ENCODE measurements around the gene BSND.

Gene BSND

DNA sequence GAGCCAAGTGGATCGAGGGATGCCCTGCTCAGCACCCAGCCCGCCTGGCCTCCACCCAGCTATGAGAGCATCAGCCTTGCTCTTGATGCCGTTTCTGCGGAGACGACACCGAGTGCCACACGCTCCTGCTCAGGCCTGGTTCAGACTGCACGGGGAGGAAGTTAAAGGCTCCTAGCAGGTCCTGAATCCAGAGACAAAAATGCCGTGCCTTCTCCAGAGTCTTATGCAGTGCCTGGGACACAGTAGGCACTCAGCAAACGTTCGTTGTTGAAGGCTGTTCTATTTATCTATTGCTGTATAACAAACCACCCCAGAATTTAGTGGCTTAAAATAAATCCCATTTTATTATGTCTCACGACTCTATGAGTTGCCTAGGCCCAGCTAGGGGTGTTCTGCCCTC is 6.8 kb upstream of the BSND start:
- 82 to 84% methylated on average over 12 of the region's 12 CpGs for WGBS, 2 experiments
- H3K4me3 ChIP-seq (ENCODE audit: insufficient read depth, low read depth, low read length): no peak overlapping the region
- H3K36me3 ChIP-seq (ENCODE audit: control insufficient read depth, insufficient read depth, low read length): no peaks in the 10 kb centered on the region
- no peak overlapping the region for H3K27ac ChIP-seq (ENCODE audit: insufficient read depth, low read depth, low read length, poor library complexity, severe bottlenecking)
- peaks cover 9% of the 10 kb centered on the region for H3K4me1 ChIP-seq (ENCODE audit: control insufficient read depth, insufficient read depth, low read length)
- H3K9me3 ChIP-seq (ENCODE audit: control insufficient read depth, low read length): no peaks in the 10 kb centered on the region
- peaks cover 14% of the 10 kb centered on the region for H3K27me3 ChIP-seq (ENCODE audit: control insufficient read depth, insufficient read depth, low read length, poor library complexity, severe bottlenecking)

DNA sequence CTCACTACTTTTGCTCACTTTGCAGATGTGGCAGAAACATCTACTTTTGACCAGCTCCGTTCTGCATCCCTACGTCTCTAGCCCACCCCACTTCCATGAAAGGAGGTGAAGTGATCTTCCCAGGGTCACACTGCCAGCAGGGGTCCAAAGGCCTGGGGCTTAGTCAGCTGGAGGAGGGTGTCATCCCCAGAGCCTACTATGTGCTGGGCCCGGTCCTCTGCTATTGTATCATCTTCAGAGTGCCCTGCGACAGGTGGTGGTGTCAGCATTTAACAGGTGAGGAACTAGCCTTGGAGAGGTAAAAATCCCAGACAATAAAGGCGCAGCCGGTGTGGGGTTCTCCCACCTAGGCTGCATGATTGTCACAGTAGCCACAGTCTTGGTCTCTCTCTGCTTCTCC is 5.6 kb upstream of the BSND start:
- Histone ChIP-seq H3K9me3 (ENCODE audit: control insufficient read depth, low read length) (no peaks in the 10 kb centered on the region), H3K27ac (ENCODE audit: insufficient read depth, low read depth, low read length, poor library complexity, severe bottlenecking) (no peak overlapping the region), H3K27me3 (ENCODE audit: control insufficient read depth, insufficient read depth, low read length, poor library complexity, severe bottlenecking) (peaks cover 26% of the 10 kb centered on the region), H3K4me3 (ENCODE audit: insufficient read depth, low read depth, low read length) (no peak overlapping the region), H3K4me1 (ENCODE audit: control insufficient read depth, insufficient read depth, low read length) (peaks cover 9% of the 10 kb centered on the region), H3K36me3 (ENCODE audit: control insufficient read depth, insufficient read depth, low read length) (no peaks in the 10 kb centered on the region)
- 92 to 93% methylated on average over 6 of the region's 6 CpGs for WGBS, 2 experiments

DNA sequence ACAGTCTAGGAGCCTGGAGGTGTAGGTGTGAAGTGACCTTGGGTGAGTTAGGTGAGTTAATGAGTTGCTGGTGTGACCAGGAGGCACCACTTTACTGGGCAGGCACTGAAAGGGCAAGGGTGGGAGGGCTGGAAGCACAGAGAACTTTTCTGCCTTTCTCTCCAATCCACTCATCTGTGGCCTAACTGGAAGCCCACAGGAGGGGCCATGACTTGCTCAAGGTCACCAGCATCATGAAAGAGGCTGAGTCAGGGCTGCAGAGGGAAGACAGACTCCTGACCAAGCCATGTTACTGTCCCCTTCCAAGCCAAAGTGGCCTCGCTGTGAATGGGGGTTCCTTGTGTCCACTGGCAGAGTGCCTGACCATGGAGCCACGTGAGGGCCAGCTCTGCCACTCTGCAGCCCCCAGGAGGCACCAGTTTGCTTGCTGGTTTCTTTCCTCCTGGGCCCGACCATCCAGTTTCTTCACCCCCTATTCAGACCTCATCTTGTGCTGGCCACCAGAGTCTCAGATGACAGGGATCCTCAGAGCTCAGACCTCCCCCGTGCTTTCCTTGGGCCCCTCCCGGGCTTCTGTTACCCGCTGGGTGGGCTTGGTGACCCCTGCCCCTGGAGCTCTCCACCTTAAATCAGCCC is 4.3 kb upstream of the BSND start:
- Histone ChIP-seq H3K27me3 (ENCODE audit: control insufficient read depth, insufficient read depth, low read length, poor library complexity, severe bottlenecking) (peaks cover 40% of the 10 kb centered on the region), H3K36me3 (ENCODE audit: control insufficient read depth, insufficient read depth, low read length) (no peaks in the 10 kb centered on the region), H3K9me3 (ENCODE audit: control insufficient read depth, low read length) (no peaks in the 10 kb centered on the region), H3K4me3 (ENCODE audit: insufficient read depth, low read depth, low read length) (no peak overlapping the region), H3K4me1 (ENCODE audit: control insufficient read depth, insufficient read depth, low read length) (peaks cover 9% of the 10 kb centered on the region), H3K27ac (ENCODE audit: insufficient read depth, low read depth, low read length, poor library complexity, severe bottlenecking) (no peak overlapping the region)
- 41 to 47% methylated on average over 6 of the region's 6 CpGs for WGBS, 2 experiments

DNA sequence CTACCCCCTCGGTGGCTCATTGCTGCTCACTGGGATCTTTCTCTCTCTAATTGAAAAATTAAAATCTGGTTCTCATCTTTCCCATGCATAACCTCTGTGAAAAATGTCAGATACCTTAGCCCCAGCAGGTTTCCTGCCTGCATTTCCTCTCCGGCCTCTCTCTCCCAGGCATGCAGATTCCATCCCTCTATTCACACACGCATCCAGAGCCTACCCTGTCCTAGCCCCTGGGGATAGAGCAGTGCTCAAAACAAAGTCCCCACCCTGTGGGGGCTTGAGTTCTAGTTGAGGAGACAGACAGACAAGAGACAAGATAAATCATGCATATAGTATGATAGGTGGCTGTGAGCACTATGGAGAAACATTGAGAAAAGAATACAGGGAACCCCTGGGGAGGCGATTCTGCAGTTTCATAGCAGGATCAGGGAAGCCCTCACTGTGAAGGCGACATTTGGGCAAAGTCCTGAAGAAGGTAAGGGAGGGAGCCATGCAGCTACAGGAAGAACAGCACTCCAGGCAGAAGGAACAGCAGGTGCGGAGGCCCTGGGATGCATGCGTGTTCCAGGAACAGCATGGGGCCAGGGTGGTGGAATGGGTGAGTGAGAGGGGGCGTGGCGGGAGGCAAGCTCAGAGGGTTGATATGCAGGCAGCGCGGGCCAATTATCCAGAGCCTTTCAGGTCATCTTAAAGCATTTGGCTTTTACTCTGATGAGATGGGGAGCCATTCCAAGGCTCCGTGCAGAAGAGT is 3.5 kb upstream of the BSND start:
- Histone ChIP-seq H3K36me3 (ENCODE audit: control insufficient read depth, insufficient read depth, low read length) (no peaks in the 10 kb centered on the region), H3K9me3 (ENCODE audit: control insufficient read depth, low read length) (no peaks in the 10 kb centered on the region), H3K4me3 (ENCODE audit: insufficient read depth, low read depth, low read length) (no peak overlapping the region), H3K27me3 (ENCODE audit: control insufficient read depth, insufficient read depth, low read length, poor library complexity, severe bottlenecking) (peaks cover 46% of the 10 kb centered on the region), H3K4me1 (ENCODE audit: control insufficient read depth, insufficient read depth, low read length) (peaks cover 9% of the 10 kb centered on the region), H3K27ac (ENCODE audit: insufficient read depth, low read depth, low read length, poor library complexity, severe bottlenecking) (no peak overlapping the region)
- 41 to 42% methylated on average over 12 of the region's 12 CpGs for WGBS, 2 experiments

DNA sequence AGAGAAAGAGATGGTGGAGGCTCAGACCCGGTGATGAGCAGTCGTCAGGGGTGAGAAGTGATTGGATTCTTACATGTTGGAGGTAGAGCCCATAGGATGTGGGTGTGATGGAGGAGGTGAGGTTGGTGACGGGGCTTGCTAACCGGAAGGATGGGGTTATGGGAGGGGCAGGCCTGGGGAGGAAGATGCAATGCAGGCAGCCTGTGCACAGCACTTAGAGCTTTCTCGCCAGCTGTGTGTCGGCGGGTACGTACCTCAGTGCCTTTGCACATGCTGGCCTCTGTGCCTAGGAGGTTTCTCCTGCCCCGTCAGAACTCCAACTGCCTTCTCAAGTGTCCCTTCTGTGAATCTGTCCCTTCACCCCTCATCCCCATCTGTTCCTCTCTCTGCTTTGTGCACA is 2.9 kb upstream of the BSND start:
- Histone ChIP-seq H3K27me3 (ENCODE audit: control insufficient read depth, insufficient read depth, low read length, poor library complexity, severe bottlenecking) (peaks cover 46% of the 10 kb centered on the region), H3K4me3 (ENCODE audit: insufficient read depth, low read depth, low read length) (no peak overlapping the region), H3K27ac (ENCODE audit: insufficient read depth, low read depth, low read length, poor library complexity, severe bottlenecking) (no peak overlapping the region), H3K4me1 (ENCODE audit: control insufficient read depth, insufficient read depth, low read length) (peaks cover 9% of the 10 kb centered on the region), H3K9me3 (ENCODE audit: control insufficient read depth, low read length) (no peaks in the 10 kb centered on the region), H3K36me3 (ENCODE audit: control insufficient read depth, insufficient read depth, low read length) (no peaks in the 10 kb centered on the region)
- WGBS, 2 experiments: 88 to 92% methylated on average over 9 of the region's 9 CpGs

DNA sequence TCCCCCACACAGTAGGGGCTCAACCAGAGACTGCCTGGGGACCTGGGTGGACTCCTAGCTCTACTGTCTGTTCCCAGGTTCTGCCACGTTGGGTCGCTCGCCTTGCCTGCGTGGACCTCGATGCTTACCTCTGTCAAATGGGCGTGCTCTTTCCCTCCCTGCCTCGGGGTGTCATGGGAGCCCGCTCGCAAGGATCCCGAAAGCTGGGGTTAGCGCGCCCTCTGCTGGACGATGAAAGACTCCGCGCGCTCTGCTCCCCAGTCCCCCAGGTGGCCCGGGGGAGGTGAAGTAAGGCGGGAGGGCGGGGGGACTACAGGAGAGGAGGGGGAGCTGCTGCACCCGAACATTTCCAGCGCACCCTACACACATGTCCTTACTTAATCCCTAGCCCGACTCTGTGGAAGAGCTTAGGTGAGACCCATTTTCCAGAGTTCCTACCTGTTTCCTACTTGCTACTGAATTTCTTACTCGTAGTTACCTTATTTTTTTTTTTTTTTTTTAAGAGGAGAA is 2.3 kb upstream of the BSND start:
- H3K27me3 ChIP-seq (ENCODE audit: control insufficient read depth, insufficient read depth, low read length, poor library complexity, severe bottlenecking): peaks cover 46% of the 10 kb centered on the region
- WGBS, 2 experiments: 3 to 4% methylated on average over 20 to 23 of the region's 23 CpGs

DNA sequence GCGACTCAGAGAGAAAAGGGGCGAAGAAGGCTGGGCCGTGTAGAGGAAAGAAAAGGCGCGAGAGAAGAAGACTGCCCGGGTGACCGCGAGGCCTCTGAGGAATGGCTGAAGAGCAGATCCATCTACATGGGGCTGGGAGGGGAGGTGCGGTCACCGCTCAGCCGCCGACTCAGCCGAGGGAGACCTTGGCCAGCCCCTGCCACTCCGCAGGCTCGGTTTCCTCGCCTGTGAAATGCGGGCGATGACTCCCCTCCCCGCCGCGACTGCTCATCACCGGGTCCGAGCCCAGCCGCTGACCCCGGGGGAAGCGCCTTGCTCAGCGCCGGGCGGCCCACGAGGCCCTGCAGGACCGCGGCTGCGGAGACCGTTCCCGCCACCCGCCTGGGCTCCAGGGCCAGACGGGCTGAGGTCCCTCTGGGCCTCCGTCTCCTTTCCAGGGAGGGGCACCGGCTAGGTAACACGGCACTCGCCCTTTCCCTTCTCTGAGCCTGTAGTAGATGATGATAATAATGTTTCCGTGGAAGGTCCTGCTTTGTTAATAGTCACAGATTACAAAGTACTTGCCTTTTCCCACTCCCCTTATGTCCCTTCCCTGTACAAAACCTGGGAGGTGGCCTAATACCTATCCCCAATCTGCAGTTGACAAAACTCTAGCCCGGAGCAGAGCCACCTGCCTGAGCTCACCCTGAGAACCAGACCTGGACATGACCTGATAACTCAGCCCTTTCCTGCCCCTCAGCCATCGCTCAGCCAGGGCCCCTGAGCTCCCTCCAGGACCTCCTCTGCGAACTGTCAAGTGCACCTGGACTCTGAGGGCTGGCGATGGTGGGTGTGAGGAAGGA is 1.6 kb upstream of the BSND start:
- H3K27ac ChIP-seq (ENCODE audit: insufficient read depth, low read depth, low read length, poor library complexity, severe bottlenecking): no peak overlapping the region
- H3K9me3 ChIP-seq (ENCODE audit: control insufficient read depth, low read length): no peaks in the 10 kb centered on the region
- 9 to 11% methylated on average over 44 to 46 of the region's 46 CpGs for WGBS, 2 experiments
- no peaks in the 10 kb centered on the region for H3K36me3 ChIP-seq (ENCODE audit: control insufficient read depth, insufficient read depth, low read length)
- H3K4me1 ChIP-seq (ENCODE audit: control insufficient read depth, insufficient read depth, low read length): peaks cover 9% of the 10 kb centered on the region
- H3K4me3 ChIP-seq (ENCODE audit: insufficient read depth, low read depth, low read length): peak overlapping the region; percentile 12
- peaks cover 46% of the 10 kb centered on the region for H3K27me3 ChIP-seq (ENCODE audit: control insufficient read depth, insufficient read depth, low read length, poor library complexity, severe bottlenecking)

More for the DNA sequence above, 2.3 kb upstream of the BSND start:
- Histone ChIP-seq H3K4me3 (ENCODE audit: insufficient read depth, low read depth, low read length) (no peak overlapping the region), H3K4me1 (ENCODE audit: control insufficient read depth, insufficient read depth, low read length) (peaks cover 9% of the 10 kb centered on the region), H3K9me3 (ENCODE audit: control insufficient read depth, low read length) (no peaks in the 10 kb centered on the region), H3K36me3 (ENCODE audit: control insufficient read depth, insufficient read depth, low read length) (no peaks in the 10 kb centered on the region), H3K27ac (ENCODE audit: insufficient read depth, low read depth, low read length, poor library complexity, severe bottlenecking) (no peak overlapping the region)

DNA sequence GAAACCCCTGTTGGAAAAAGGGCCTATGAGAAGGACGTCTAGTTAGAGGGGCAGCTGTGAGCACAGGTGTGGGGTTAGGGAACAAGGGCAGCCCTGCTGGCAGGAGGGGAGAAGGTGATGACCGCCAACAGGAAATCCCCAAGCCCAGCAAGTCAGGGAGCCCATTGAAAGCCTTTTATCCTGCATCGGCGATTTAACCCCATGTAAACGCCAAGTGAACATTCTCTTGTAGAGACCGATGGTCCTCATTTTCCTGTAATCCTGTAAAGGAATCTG is 1.1 kb upstream of the BSND start:
- Histone ChIP-seq H3K4me3 (ENCODE audit: insufficient read depth, low read depth, low read length) (no peak overlapping the region), H3K27ac (ENCODE audit: insufficient read depth, low read depth, low read length, poor library complexity, severe bottlenecking) (no peak overlapping the region), H3K4me1 (ENCODE audit: control insufficient read depth, insufficient read depth, low read length) (peaks cover 9% of the 10 kb centered on the region), H3K9me3 (ENCODE audit: control insufficient read depth, low read length) (no peaks in the 10 kb centered on the region), H3K36me3 (ENCODE audit: control insufficient read depth, insufficient read depth, low read length) (no peaks in the 10 kb centered on the region), H3K27me3 (ENCODE audit: control insufficient read depth, insufficient read depth, low read length, poor library complexity, severe bottlenecking) (peaks cover 46% of the 10 kb centered on the region)
- WGBS, 2 experiments: 36 to 47% methylated on average over 6 of the region's 6 CpGs

DNA sequence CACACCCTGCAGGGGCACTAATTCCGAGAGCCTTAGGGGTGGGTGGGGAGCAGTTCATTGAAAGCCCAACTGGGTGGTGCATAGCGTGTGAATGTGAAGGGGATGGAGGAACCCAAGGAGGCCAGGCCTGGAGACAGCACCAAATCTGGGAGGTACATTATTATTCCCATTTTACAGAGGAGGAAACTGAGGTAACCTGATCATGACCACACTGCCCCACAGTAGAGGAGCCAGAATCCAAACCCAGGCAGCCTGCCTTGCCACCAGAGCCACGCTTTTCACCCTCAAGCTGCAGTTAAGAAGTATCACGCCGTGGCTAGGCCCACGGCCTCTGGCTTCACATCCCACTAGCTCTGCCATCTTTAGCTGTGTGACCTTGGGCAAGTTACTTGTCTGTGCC is 633 bp upstream of the BSND start:
- Histone ChIP-seq H3K9me3 (ENCODE audit: control insufficient read depth, low read length) (no peaks in the 10 kb centered on the region), H3K4me3 (ENCODE audit: insufficient read depth, low read depth, low read length) (no peak overlapping the region), H3K4me1 (ENCODE audit: control insufficient read depth, insufficient read depth, low read length) (peaks cover 9% of the 10 kb centered on the region), H3K36me3 (ENCODE audit: control insufficient read depth, insufficient read depth, low read length) (no peaks in the 10 kb centered on the region), H3K27me3 (ENCODE audit: control insufficient read depth, insufficient read depth, low read length, poor library complexity, severe bottlenecking) (peaks cover 46% of the 10 kb centered on the region), H3K27ac (ENCODE audit: insufficient read depth, low read depth, low read length, poor library complexity, severe bottlenecking) (no peak overlapping the region)
- WGBS, 2 experiments: 78 to 81% methylated on average over 6 of the region's 6 CpGs
